CD4-positive, alpha-beta T cell treated with Interleukin-2 at 100 ng/mL for 4 hours (primary cell): ENCODE data around the gene KRIT1.
"Not testable (repeated sequence)": the region's sequence is repeated elsewhere in the genome, so short reads cannot be mapped to it uniquely, and the experiment has no call there.

Experiments used
- DNase-seq: peaks from one replicate; pipeline ENCODE4 v3.0.0-alpha.2; 2020; ENCODE audit warnings: low spot score

Gene KRIT1

GRCh38 chr7:92245487-92246359 lies at the start of gene KRIT1, which contains the start of gene ANKIB1:
KRIT1 (minus strand) TSS chr7:92245914; CDS start chr7:92242135, 3,779 bp downstream.
ANKIB1 (plus strand) TSS chr7:92245974; CDS start chr7:92294979, 49,005 bp downstream.
- peak; percentile 88 for DNase-seq

GRCh38 chr7:92295391-92295790 lies 49.7 kb upstream of the KRIT1 start:
- no peak for DNase-seq

GRCh38 chr7:92293896-92294590 lies 48.3 kb upstream of the KRIT1 start:
- no peak for DNase-seq

- DNase-seq, result no peak
Measured at GRCh38 chr7:92292981-92293380, 47.3 kb upstream of the KRIT1 start.

GRCh38 chr7:92289321-92289720 lies 43.6 kb upstream of the KRIT1 start:
- DNase-seq, result no peak

GRCh38 chr7:92282930-92283329 lies 37.2 kb upstream of the KRIT1 start:
- no peak for DNase-seq

GRCh38 chr7:92282221-92282814 lies 36.6 kb upstream of the KRIT1 start:
- DNase-seq, result no peak

- no peak for DNase-seq
Measured at GRCh38 chr7:92281031-92281430, 35.3 kb upstream of the KRIT1 start.

- DNase-seq, result no peak
Measured at GRCh38 chr7:92279396-92280031, 33.8 kb upstream of the KRIT1 start.

- no peak for DNase-seq
Measured at GRCh38 chr7:92276460-92276864, 30.7 kb upstream of the KRIT1 start.

- DNase-seq, result no peak
Measured at GRCh38 chr7:92275327-92275726, 29.6 kb upstream of the KRIT1 start.

GRCh38 chr7:92268921-92269320 lies 23.2 kb upstream of the KRIT1 start:
- no peak for DNase-seq

GRCh38 chr7:92266415-92267241 lies 20.9 kb upstream of the KRIT1 start:
- no peak for DNase-seq

GRCh38 chr7:92260248-92260781 lies 14.6 kb upstream of the KRIT1 start:
- no peak for DNase-seq

- DNase-seq, result no peak
Measured at GRCh38 chr7:92259610-92260247, 14.0 kb upstream of the KRIT1 start.

- DNase-seq, result no peak
Measured at GRCh38 chr7:92259062-92259461, 13.3 kb upstream of the KRIT1 start.

- no peak for DNase-seq
Measured at GRCh38 chr7:92255308-92255707, 9.6 kb upstream of the KRIT1 start.

- DNase-seq, result not testable (repeated sequence)
Measured at GRCh38 chr7:92254800-92255199, 9.1 kb upstream of the KRIT1 start.

- no peak for DNase-seq
Measured at GRCh38 chr7:92253251-92253650, 7.5 kb upstream of the KRIT1 start.

- DNase-seq, result no peak
Measured at GRCh38 chr7:92251181-92251580, 5.5 kb upstream of the KRIT1 start.

- DNase-seq, result no peak
Measured at GRCh38 chr7:92250603-92251002, 4.9 kb upstream of the KRIT1 start.
